Colonic mucosa (tissue), 4 donors: ENCODE data around the gene HINT3. TPM values are rescaled to one million over a fixed set of nuclear protein-coding genes. Genes with fewer than 3 reads are reported as not detected.

Source experiments
- DNase-seq: peaks from one replicate; pipeline ENCODE4 v3.0.0-alpha.2; 2020
- H3K27ac ChIP-seq: fragments of 200-600 bp; one replicate; pipeline ENCODE4 v1.8.0; 2021
- H3K27me3 ChIP-seq: fragments of 200-600 bp; one replicate; pipeline ENCODE4 v1.8.0; 2021
- H3K36me3 ChIP-seq: fragments of 200-600 bp; one replicate; pipeline ENCODE4 v1.8.0; 2021
- H3K4me1 ChIP-seq: fragments of 200-600 bp; one replicate; pipeline ENCODE4 v1.8.0; 2021; ENCODE audit warnings: mild to moderate bottlenecking
- H3K4me3 ChIP-seq: fragments of 200-600 bp; one replicate; pipeline ENCODE4 v1.8.0; 2021
- H3K9ac ChIP-seq, 2 donors: one replicate each; pipeline ENCODE4 v1.7.0; 2013; ENCODE audit warnings: control low read depth in 2 of 2, low read depth in 2 of 2, low read length in 2 of 2
- H3K9me3 ChIP-seq: fragments of 200-600 bp; one replicate; pipeline ENCODE4 v1.8.0; 2021
- CTCF ChIP-seq: fragments of 200-600 bp; IDR thresholded peaks from one replicate; pipeline ENCODE4 v1.8.0; 2022; ENCODE audit warnings: antibody characterized with exemption, mild to moderate bottlenecking
- intact Hi-C: fragments of 100-400 bp; cut with DNase I; formaldehyde crosslinking; loops from one replicate; pipeline ENCODE4 v1.14.1; 2022
- total RNA-seq, 2 donors: library from RNA; stranded (reverse); fragmentation: NEBNext Ultra II Directional in 1 of 2; extraction: Animal tissue kit (Norgen Biotek cat#: 25700) in 1 of 2; gene quantifications; one replicate each; pipeline ENCODE4 v1.2.1, GENCODE V29; 2021
- donor health status: healthy.
- donor health status: DM: no; HTN: no; CAD: no.
- donor health status: DM: no; HTN: no; CAD: no.

HINT3 gene
- total RNA-seq, 2 donors from 2014 or later, result 17.1 to 38.5 TPM

DNA sequence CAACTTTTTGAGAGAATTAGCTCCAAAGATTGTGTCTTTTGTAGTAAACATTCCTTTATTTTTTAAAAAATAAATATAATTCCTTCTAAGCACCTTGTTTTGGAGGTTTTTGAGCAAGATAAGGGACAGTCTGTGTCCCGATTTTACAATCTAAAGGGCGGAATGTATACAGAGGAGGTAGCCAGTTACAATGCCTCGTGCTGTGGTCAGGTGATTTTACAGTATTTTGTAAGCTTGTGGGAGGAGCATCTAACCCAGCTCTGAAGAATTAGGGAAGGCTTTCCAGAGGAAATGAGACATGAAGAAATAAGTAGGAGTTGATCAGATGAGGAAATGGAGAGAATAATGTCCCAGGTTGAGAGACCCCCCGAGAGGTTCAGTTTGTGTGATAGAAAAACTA is 1.3 kb downstream of the HINT3 start:
- peak overlapping the region in 1 of 2 donors; percentile 90 for H3K9ac ChIP-seq
- H3K27ac ChIP-seq, result peak overlapping the region; percentile 95
- peak; percentile 67 for DNase-seq
- H3K4me1 ChIP-seq, result no peaks in the 10 kb centered on the region
- H3K4me3 ChIP-seq, result peak overlapping the region; percentile 88
- TF ChIP-seq CTCF, result no peak
- no peaks in the 10 kb centered on the region for H3K36me3 ChIP-seq
- no peaks in the 10 kb centered on the region for H3K27me3 ChIP-seq
- no peaks in the 10 kb centered on the region for H3K9me3 ChIP-seq
- intact Hi-C loops, result loop anchor here (2.0 to 10.0 kb wide), 2 partner anchors 177 to 653 kb away; partner anchors contain the start of gene HDDC2

GRCh38 chr6:125959041-125959440 is 2.5 kb downstream of the HINT3 start:
- no peaks in the 10 kb centered on the region for H3K36me3 ChIP-seq
- H3K9ac ChIP-seq, result no peak overlapping the region
- TF ChIP-seq CTCF, result no peak
- no peak overlapping the region for H3K27ac ChIP-seq
- intact Hi-C loops, result loop anchor here (10.0 kb wide), 1 partner anchor 654 kb away; the partner anchor contains the start of gene HDDC2
- H3K4me3 ChIP-seq, result no peak overlapping the region
- no peak for DNase-seq
- H3K27me3 ChIP-seq, result no peaks in the 10 kb centered on the region
- no peaks in the 10 kb centered on the region for H3K4me1 ChIP-seq
- no peaks in the 10 kb centered on the region for H3K9me3 ChIP-seq

DNA sequence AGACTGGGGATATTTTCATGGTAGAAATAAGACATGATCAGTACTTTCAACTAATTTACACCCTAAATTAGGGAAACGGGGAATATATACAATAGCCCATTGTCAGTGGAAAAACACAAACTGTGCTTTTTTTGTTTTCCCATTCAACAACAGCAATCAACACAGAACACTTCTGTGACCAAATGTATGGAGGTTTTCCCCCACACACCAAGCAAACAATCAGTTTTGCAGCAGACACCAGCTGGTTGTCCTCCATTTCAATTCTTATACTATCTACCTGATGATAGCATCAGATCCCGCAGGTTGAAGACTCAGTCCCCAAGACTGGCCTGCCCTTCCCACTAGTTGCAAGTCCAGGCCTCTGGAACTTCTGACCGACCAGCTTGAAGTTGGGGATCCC is 4.5 kb downstream of the HINT3 start:
- intact Hi-C loops, result loop anchor here (5.0 kb wide), 1 partner anchor 169 kb away; the partner anchor contains the start of gene NCOA7
- H3K9ac ChIP-seq, result no peak overlapping the region
- H3K9me3 ChIP-seq, result no peaks in the 10 kb centered on the region
- DNase-seq, result no peak
- H3K4me3 ChIP-seq, result no peak overlapping the region
- H3K27me3 ChIP-seq, result no peaks in the 10 kb centered on the region
- H3K36me3 ChIP-seq, result no peaks in the 10 kb centered on the region
- no peaks in the 10 kb centered on the region for H3K4me1 ChIP-seq
- no peak overlapping the region for H3K27ac ChIP-seq
- TF ChIP-seq CTCF, result no peak

GRCh38 chr6:125962900-125963497 is 6.4 kb downstream of the HINT3 start:
- no peaks in the 10 kb centered on the region for H3K9me3 ChIP-seq
- no peak overlapping the region for H3K9ac ChIP-seq
- no peaks in the 10 kb centered on the region for H3K36me3 ChIP-seq
- no peak for DNase-seq
- TF ChIP-seq CTCF, result no peak
- no peak overlapping the region for H3K27ac ChIP-seq
- intact Hi-C loops, result loop anchor here (5.0 kb wide), 1 partner anchor 171 kb away; the partner anchor contains the start of gene NCOA7
- no peaks in the 10 kb centered on the region for H3K4me1 ChIP-seq
- no peaks in the 10 kb centered on the region for H3K27me3 ChIP-seq
- H3K4me3 ChIP-seq, result no peak overlapping the region

DNA sequence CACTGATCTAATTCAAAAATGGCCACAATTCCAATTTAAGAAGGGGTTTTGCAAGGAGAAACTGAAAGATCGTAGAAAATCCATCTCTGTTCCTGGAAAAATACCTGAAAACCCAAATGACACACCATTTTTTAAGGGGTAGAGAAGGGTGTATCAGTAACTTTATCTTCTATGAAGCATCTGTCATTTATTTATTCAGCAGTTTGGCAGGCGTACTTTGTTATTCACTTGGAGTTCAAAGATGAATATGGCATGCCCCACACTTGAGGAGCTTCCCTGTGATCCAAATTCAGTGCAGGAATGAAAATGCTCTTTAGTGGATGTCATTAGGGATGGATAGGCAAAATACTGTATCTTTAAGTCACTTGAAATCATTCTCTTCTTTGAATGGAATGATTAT is 7.2 kb downstream of the HINT3 start:
- no peak for TF ChIP-seq CTCF
- intact Hi-C loops, result loop anchor here (5.0 kb wide), 1 partner anchor 172 kb away; the partner anchor contains the start of gene NCOA7

More for the DNA sequence above, 7.2 kb downstream of the HINT3 start:
- Histone ChIP-seq H3K4me1 (no peaks in the 10 kb centered on the region), H3K4me3 (no peak overlapping the region), H3K36me3 (no peaks in the 10 kb centered on the region), H3K9ac (no peak overlapping the region), H3K27me3 (no peaks in the 10 kb centered on the region), H3K27ac (no peak overlapping the region), H3K9me3 (no peaks in the 10 kb centered on the region)
- no peak for DNase-seq
